ENCODE results near the gene ERC2.
A peak's percentile ranks its signal among the peaks of the same experiment; 100 is the strongest.

The ERC2 gene

GRCh38 chr3:55877703-55878102 is 590.6 kb downstream of the ERC2 start:
- no peak overlapping the region for H3K4me3 ChIP-seq (ENCODE audit: low read depth, low read length)
- DNase-seq (ENCODE audit: low read depth) = peak; percentile 1
- TF ChIP-seq POLR2A (IDR thresholded peaks at IDR 0.05; ENCODE audit: extremely low read depth, insufficient read length) = no peak

- no peak for TF ChIP-seq POLR2A (IDR thresholded peaks at IDR 0.05; ENCODE audit: extremely low read depth, insufficient read length)
- TF ChIP-seq CTCF (IDR thresholded peaks at IDR 0.05; ENCODE audit: low read depth, low read length) = no peak
- no peak for TF ChIP-seq MYC (IDR thresholded peaks at IDR 0.05; ENCODE audit: low read depth, low read length)
- TF ChIP-seq MAX (IDR thresholded peaks at IDR 0.05; ENCODE audit: low read depth, low read length) = no peak
- H3K4me3 ChIP-seq (ENCODE audit: low read depth, low read length) = no peak overlapping the region
- no peak for DNase-seq (ENCODE audit: low read depth)
These were observed 591.7 kb downstream of the ERC2 start for GRCh38 chr3:55876560-55876959.

GRCh38 chr3:55875113-55875512 is 593.2 kb downstream of the ERC2 start:
- DNase-seq (ENCODE audit: low read depth) = no peak
- H3K4me3 ChIP-seq (ENCODE audit: low read depth, low read length) = no peak overlapping the region
- TF ChIP-seq POLR2A (IDR thresholded peaks at IDR 0.05; ENCODE audit: extremely low read depth, insufficient read length) (no peak), MYC (IDR thresholded peaks at IDR 0.05; ENCODE audit: low read depth, low read length) (no peak), CTCF (IDR thresholded peaks at IDR 0.05; ENCODE audit: low read depth, low read length) (no peak), MAX (IDR thresholded peaks at IDR 0.05; ENCODE audit: low read depth, low read length) (no peak)

- TF ChIP-seq CTCF (IDR thresholded peaks at IDR 0.05; ENCODE audit: low read depth, low read length) = no peak
- TF ChIP-seq POLR2A (IDR thresholded peaks at IDR 0.05; ENCODE audit: extremely low read depth, insufficient read length) = no peak
- TF ChIP-seq MYC (IDR thresholded peaks at IDR 0.05; ENCODE audit: low read depth, low read length) = no peak
- no peak for TF ChIP-seq MAX (IDR thresholded peaks at IDR 0.05; ENCODE audit: low read depth, low read length)
- H3K4me3 ChIP-seq (ENCODE audit: low read depth, low read length) = no peak overlapping the region
- DNase-seq (ENCODE audit: low read depth) = no peak
These were observed 594.6 kb downstream of the ERC2 start for GRCh38 chr3:55873523-55874254.

GRCh38 chr3:55870594-55870993 is 597.7 kb downstream of the ERC2 start:
- DNase-seq (ENCODE audit: low read depth) = no peak
- no peak for TF ChIP-seq MYC (IDR thresholded peaks at IDR 0.05; ENCODE audit: low read depth, low read length)
- TF ChIP-seq CTCF (IDR thresholded peaks at IDR 0.05; ENCODE audit: low read depth, low read length) = no peak
- no peak for TF ChIP-seq MAX (IDR thresholded peaks at IDR 0.05; ENCODE audit: low read depth, low read length)
- no peak overlapping the region for H3K4me3 ChIP-seq (ENCODE audit: low read depth, low read length)

- DNase-seq (ENCODE audit: low read depth) = no peak
- no peak for TF ChIP-seq MAX (IDR thresholded peaks at IDR 0.05; ENCODE audit: low read depth, low read length)
- no peak for TF ChIP-seq MYC (IDR thresholded peaks at IDR 0.05; ENCODE audit: low read depth, low read length)
- no peak for TF ChIP-seq POLR2A (IDR thresholded peaks at IDR 0.05; ENCODE audit: extremely low read depth, insufficient read length)
- no peak for TF ChIP-seq CTCF (IDR thresholded peaks at IDR 0.05; ENCODE audit: low read depth, low read length)
These were observed 599.9 kb downstream of the ERC2 start for GRCh38 chr3:55868347-55868746.

More at GRCh38 chr3:55868347-55868746, 599.9 kb downstream of the ERC2 start:
- H3K4me3 ChIP-seq (ENCODE audit: low read depth, low read length) = no peak overlapping the region

Measured in NB4 (cell line).